Natural killer cell (primary cell): Measurements from ENCODE around the gene RAPGEF4. TPM values are rescaled to one million over a fixed set of nuclear protein-coding genes. Genes with fewer than 3 reads are reported as not detected.

Experiments used
- ATAC-seq, 3 donors: fragments of 150-1000 bp in 2 of 3; fragments of 200-7000 bp in 1 of 3; cut with Tn5 transposase; 1 replicate in 1 of 3; 2 replicates in 2 of 3; pipeline ENCODE4 v1.10.0; 2021; ENCODE audit warnings: mild to moderate bottlenecking in 2 of 3, moderate library complexity in 2 of 3
- DNase-seq, 2 donors: peaks; one replicate each; pipeline versions ENCODE4 v3.0.0 to v3.0.0-alpha.2; 2013 to 2021; ENCODE audit warnings: mixed read lengths in 1 of 2
- H3K27ac ChIP-seq: one replicate; pipeline ENCODE4 v1.5.1; 2013; ENCODE audit warnings: mild to moderate bottlenecking, low read length
- H3K27me3 ChIP-seq: one replicate; pipeline ENCODE4 v1.6.1; 2013; ENCODE audit warnings: low read length; ENCODE audit not compliant: control insufficient read depth, insufficient read depth
- H3K36me3 ChIP-seq: one replicate; pipeline ENCODE4 v1.6.1; 2013; ENCODE audit warnings: low read length; ENCODE audit not compliant: control insufficient read depth, insufficient read depth
- H3K4me1 ChIP-seq: one replicate; pipeline ENCODE4 v1.6.1; 2013; ENCODE audit warnings: low read length; ENCODE audit not compliant: control insufficient read depth, insufficient read depth
- H3K4me3 ChIP-seq: one replicate; pipeline ENCODE4 v1.5.1; 2013; ENCODE audit warnings: low read length
- H3K9me3 ChIP-seq: one replicate; pipeline ENCODE4 v1.6.1; 2013; ENCODE audit warnings: low read length; ENCODE audit not compliant: control insufficient read depth, insufficient read depth
- H3K27ac Mint-ChIP-seq, 2 donors: one replicate each; pipeline ENCODE4 v1.8.0; 2022; ENCODE audit warnings: mild to moderate bottlenecking in 2 of 2, mixed read lengths in 2 of 2, moderate library complexity in 1 of 2
- H3K27me3 Mint-ChIP-seq, 2 donors: one replicate each; pipeline ENCODE4 v1.8.0; 2022; ENCODE audit warnings: low read depth in 2 of 2, mixed read lengths in 2 of 2
- H3K36me3 Mint-ChIP-seq: one replicate; pipeline ENCODE4 v1.8.0; 2022; ENCODE audit warnings: mixed read lengths
- H3K4me1 Mint-ChIP-seq, 2 donors: one replicate each; pipeline ENCODE4 v1.8.0; 2022; ENCODE audit warnings: mixed read lengths in 2 of 2
- H3K4me3 Mint-ChIP-seq: one replicate; pipeline ENCODE4 v1.8.0; 2022; ENCODE audit warnings: mild to moderate bottlenecking, moderate library complexity, mixed read lengths
- H3K9me3 Mint-ChIP-seq, 2 donors: one replicate each; pipeline ENCODE4 v1.8.0; 2022; ENCODE audit warnings: mixed read lengths in 2 of 2
- CTCF ChIP-seq: fragments of 200-600 bp; IDR thresholded peaks from one replicate; pipeline ENCODE4 v1.8.0; 2022; ENCODE audit warnings: antibody characterized with exemption
- WGBS: methylation state at CpG from one replicate; pipeline ENCODE4 v1.1.7; 2013; ENCODE audit warnings: missing lambda C conversion rate; ENCODE audit not compliant: insufficient coverage; 5-methylcytosine and 5-hydroxymethylcytosine counted together
- intact Hi-C: fragments of 100-400 bp; cut with micrococcal nuclease; formaldehyde crosslinking; loops from one replicate; pipeline ENCODE4 v1.14.2; 2022
- total RNA-seq, 4 donors: library from RNA; stranded (reverse); fragments of 120-200 nt in 1 of 4; gene quantifications; one replicate each; pipeline versions ENCODE4 v1.2.3 to v1.2.4, GENCODE V29; 2013 to 2022

The RAPGEF4 gene
- total RNA-seq, 3 donors from 2014 or later (not counting 1 experiment from before 2014, with no cell fraction given) = 0.50 TPM; not detected in 2

GRCh38 chr2:172739661-172740266 is 4.1 kb downstream of the RAPGEF4 start:
- Mint-ChIP-seq H3K9me3 (no peaks in the 10 kb centered on the region), H3K36me3 (peaks cover 12% of the 10 kb centered on the region), H3K4me1 (no peaks in the 10 kb centered on the region), H3K27ac (no peak overlapping the region), H3K4me3 (no peak overlapping the region), H3K27me3 (peaks cover 29 to 61% of the 10 kb centered on the region in 2 donors)
- intact Hi-C loops = no loop called here
- H3K27ac ChIP-seq = no peak overlapping the region
- H3K27me3 ChIP-seq = peaks cover 12% of the 10 kb centered on the region
- 89% methylated on average over 7 of the region's 7 CpGs for WGBS
- H3K4me3 ChIP-seq = no peak overlapping the region
- no peaks in the 10 kb centered on the region for H3K36me3 ChIP-seq
- DNase-seq (no peak), ATAC-seq (no peak)
- TF ChIP-seq CTCF = no peak
- H3K4me1 ChIP-seq = no peaks in the 10 kb centered on the region
- no peaks in the 10 kb centered on the region for H3K9me3 ChIP-seq

- Mint-ChIP-seq H3K27me3 (peaks cover 27 to 60% of the 10 kb centered on the region in 2 donors), H3K4me3 (no peak overlapping the region), H3K36me3 (peaks cover 12% of the 10 kb centered on the region), H3K4me1 (no peaks in the 10 kb centered on the region), H3K27ac (no peak overlapping the region), H3K9me3 (no peaks in the 10 kb centered on the region)
- Histone ChIP-seq H3K36me3 (no peaks in the 10 kb centered on the region), H3K4me3 (no peak overlapping the region), H3K9me3 (no peaks in the 10 kb centered on the region), H3K27me3 (peaks cover 10% of the 10 kb centered on the region), H3K27ac (no peak overlapping the region), H3K4me1 (no peaks in the 10 kb centered on the region)
- DNase-seq = no peak
- no peak for ATAC-seq
- intact Hi-C loops = no loop called here
- WGBS = 81% methylated on average over 5 of the region's 5 CpGs
- no peak for TF ChIP-seq CTCF
Observed at GRCh38 chr2:172740856-172741255, 5.2 kb downstream of the RAPGEF4 start.

GRCh38 chr2:172742931-172743540 is 7.4 kb downstream of the RAPGEF4 start:
- no peak overlapping the region for H3K27ac ChIP-seq
- Mint-ChIP-seq H3K9me3 (no peaks in the 10 kb centered on the region), H3K36me3 (peaks cover 12% of the 10 kb centered on the region), H3K4me1 (no peaks in the 10 kb centered on the region), H3K4me3 (no peak overlapping the region), H3K27ac (no peak overlapping the region), H3K27me3 (peaks cover 14 to 41% of the 10 kb centered on the region in 2 donors)
- ATAC-seq (no peak), DNase-seq (no peak)
- H3K9me3 ChIP-seq = no peaks in the 10 kb centered on the region
- no peak overlapping the region for H3K4me3 ChIP-seq
- 87% methylated on average over 9 of the region's 9 CpGs for WGBS
- H3K36me3 ChIP-seq = no peaks in the 10 kb centered on the region
- H3K4me1 ChIP-seq = no peaks in the 10 kb centered on the region
- no peaks in the 10 kb centered on the region for H3K27me3 ChIP-seq
- no peak for TF ChIP-seq CTCF
- intact Hi-C loops = no loop called here
